Measurements from ENCODE around the gene ERBB4. TPM values are rescaled to one million over a fixed set of nuclear protein-coding genes. Genes with fewer than 3 reads are reported as not detected.

ERBB4 gene
- total RNA-seq, 1 donor from 2014 or later: 1.2 TPM

DNA sequence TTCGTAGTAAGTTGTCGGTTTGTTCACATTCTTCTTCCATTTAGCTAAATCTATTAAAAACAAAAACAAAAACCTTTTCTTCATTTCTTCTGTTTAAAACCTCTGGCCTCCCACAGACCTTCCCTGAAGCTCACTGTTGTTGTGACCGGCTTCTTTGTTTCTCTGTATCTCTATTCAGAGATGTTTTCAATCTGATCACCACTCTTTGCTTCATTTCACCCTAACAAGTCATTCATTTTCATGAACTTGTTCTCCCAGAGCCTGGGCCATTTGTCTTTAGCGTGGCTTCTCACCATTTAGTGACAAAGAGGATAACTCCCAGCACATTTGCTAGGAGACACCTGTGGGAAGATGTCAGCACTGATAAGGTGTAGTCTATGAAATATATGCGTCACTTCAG lies 794.2 kb downstream of the ERBB4 start:
- H3K4me2 ChIP-seq (ENCODE audit: low read length): no peak overlapping the region
- no peaks in the 10 kb centered on the region for H3K27me3 ChIP-seq (ENCODE audit: insufficient read depth, low read length)
- H3K9me3 Mint-ChIP-seq (ENCODE audit: unreplicated experiment): peaks cover 2% of the 10 kb centered on the region
- peaks cover 6% of the 10 kb centered on the region for H3K4me1 Mint-ChIP-seq (ENCODE audit: low read depth, unreplicated experiment)
- H2AFZ ChIP-seq (ENCODE audit: low read depth, low read length): no peak overlapping the region
- FAIRE-seq (no peak), DNase-seq (ENCODE audit: low read depth) (no peak)
- H3K79me2 ChIP-seq (ENCODE audit: insufficient read depth, low read length): no peaks in the 10 kb centered on the region
- no peaks in the 10 kb centered on the region for H3K36me3 ChIP-seq (ENCODE audit: insufficient read depth, low read length)
- no peak overlapping the region for H3K27ac Mint-ChIP-seq (ENCODE audit: unreplicated experiment)
- H3K9me3 ChIP-seq (ENCODE audit: insufficient read depth, low read depth, low read length): no peaks in the 10 kb centered on the region
- H3K4me3 Mint-ChIP-seq (ENCODE audit: unreplicated experiment): no peak overlapping the region
- no peaks in the 10 kb centered on the region for H3K36me3 Mint-ChIP-seq (ENCODE audit: low read depth, unreplicated experiment)
- no peak overlapping the region for H3K4me3 ChIP-seq (ENCODE audit: insufficient read depth, low read depth, low read length)
- TF ChIP-seq EZH2 (IDR thresholded peaks at IDR 0.05; ENCODE audit: insufficient read depth, low read length): no peak
- TF ChIP-seq, protein P1, sequence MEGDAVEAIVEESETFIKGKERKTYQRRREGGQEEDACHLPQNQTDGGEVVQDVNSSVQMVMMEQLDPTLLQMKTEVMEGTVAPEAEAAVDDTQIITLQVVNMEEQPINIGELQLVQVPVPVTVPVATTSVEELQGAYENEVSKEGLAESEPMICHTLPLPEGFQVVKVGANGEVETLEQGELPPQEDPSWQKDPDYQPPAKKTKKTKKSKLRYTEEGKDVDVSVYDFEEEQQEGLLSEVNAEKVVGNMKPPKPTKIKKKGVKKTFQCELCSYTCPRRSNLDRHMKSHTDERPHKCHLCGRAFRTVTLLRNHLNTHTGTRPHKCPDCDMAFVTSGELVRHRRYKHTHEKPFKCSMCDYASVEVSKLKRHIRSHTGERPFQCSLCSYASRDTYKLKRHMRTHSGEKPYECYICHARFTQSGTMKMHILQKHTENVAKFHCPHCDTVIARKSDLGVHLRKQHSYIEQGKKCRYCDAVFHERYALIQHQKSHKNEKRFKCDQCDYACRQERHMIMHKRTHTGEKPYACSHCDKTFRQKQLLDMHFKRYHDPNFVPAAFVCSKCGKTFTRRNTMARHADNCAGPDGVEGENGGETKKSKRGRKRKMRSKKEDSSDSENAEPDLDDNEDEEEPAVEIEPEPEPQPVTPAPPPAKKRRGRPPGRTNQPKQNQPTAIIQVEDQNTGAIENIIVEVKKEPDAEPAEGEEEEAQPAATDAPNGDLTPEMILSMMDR (IDR thresholded peaks at IDR 0.05; ENCODE audit: insufficient read depth, low read depth, low read length): no peak
- H3K27me3 Mint-ChIP-seq (ENCODE audit: low read depth, unreplicated experiment): no peaks in the 10 kb centered on the region
- no peaks in the 10 kb centered on the region for H4K20me1 ChIP-seq (ENCODE audit: insufficient read depth, low read length)
- no peak overlapping the region for H3K9ac ChIP-seq (ENCODE audit: low read length)
- H3K4me1 ChIP-seq (ENCODE audit: insufficient read depth, low read length): no peaks in the 10 kb centered on the region
- no peak overlapping the region for H3K27ac ChIP-seq (ENCODE audit: low read depth, low read length)

- Histone ChIP-seq H3K4me3 (ENCODE audit: insufficient read depth, low read depth, low read length) (no peak overlapping the region), H3K36me3 (ENCODE audit: insufficient read depth, low read length) (no peaks in the 10 kb centered on the region), H3K4me1 (ENCODE audit: insufficient read depth, low read length) (no peaks in the 10 kb centered on the region), H3K27me3 (ENCODE audit: insufficient read depth, low read length) (no peaks in the 10 kb centered on the region), H3K79me2 (ENCODE audit: insufficient read depth, low read length) (no peaks in the 10 kb centered on the region), H4K20me1 (ENCODE audit: insufficient read depth, low read length) (no peaks in the 10 kb centered on the region), H3K9ac (ENCODE audit: low read length) (no peak overlapping the region), H3K4me2 (ENCODE audit: low read length) (no peak overlapping the region), H3K27ac (ENCODE audit: low read depth, low read length) (no peak overlapping the region), H2AFZ (ENCODE audit: low read depth, low read length) (no peak overlapping the region), H3K9me3 (ENCODE audit: insufficient read depth, low read depth, low read length) (no peaks in the 10 kb centered on the region)
- H3K36me3 Mint-ChIP-seq (ENCODE audit: low read depth, unreplicated experiment): no peaks in the 10 kb centered on the region
- TF ChIP-seq EZH2 (IDR thresholded peaks at IDR 0.05; ENCODE audit: insufficient read depth, low read length): no peak
- TF ChIP-seq, protein P1 (IDR thresholded peaks at IDR 0.05; ENCODE audit: insufficient read depth, low read depth, low read length): no peak
- H3K27me3 Mint-ChIP-seq (ENCODE audit: low read depth, unreplicated experiment): no peaks in the 10 kb centered on the region
- FAIRE-seq: no peak
- peaks cover 8% of the 10 kb centered on the region for H3K4me1 Mint-ChIP-seq (ENCODE audit: low read depth, unreplicated experiment)
- peaks cover 2% of the 10 kb centered on the region for H3K9me3 Mint-ChIP-seq (ENCODE audit: unreplicated experiment)
- no peak overlapping the region for H3K27ac Mint-ChIP-seq (ENCODE audit: unreplicated experiment)
- H3K4me3 Mint-ChIP-seq (ENCODE audit: unreplicated experiment): no peak overlapping the region
- no peak for DNase-seq (ENCODE audit: low read depth)
Observed at GRCh38 chr2:211741966-211742365, 796.6 kb downstream of the ERBB4 start.

- Histone ChIP-seq H3K4me2 (ENCODE audit: low read length) (peak overlapping the region; percentile 16), H3K27me3 (ENCODE audit: insufficient read depth, low read length) (no peaks in the 10 kb centered on the region), H2AFZ (ENCODE audit: low read depth, low read length) (no peak overlapping the region), H3K9ac (ENCODE audit: low read length) (no peak overlapping the region), H3K9me3 (ENCODE audit: insufficient read depth, low read depth, low read length) (no peaks in the 10 kb centered on the region), H3K4me1 (ENCODE audit: insufficient read depth, low read length) (no peaks in the 10 kb centered on the region), H3K79me2 (ENCODE audit: insufficient read depth, low read length) (no peaks in the 10 kb centered on the region), H4K20me1 (ENCODE audit: insufficient read depth, low read length) (no peaks in the 10 kb centered on the region), H3K27ac (ENCODE audit: low read depth, low read length) (no peak overlapping the region), H3K36me3 (ENCODE audit: insufficient read depth, low read length) (no peaks in the 10 kb centered on the region), H3K4me3 (ENCODE audit: insufficient read depth, low read depth, low read length) (no peak overlapping the region)
- H3K27me3 Mint-ChIP-seq (ENCODE audit: low read depth, unreplicated experiment): no peaks in the 10 kb centered on the region
- DNase-seq (ENCODE audit: low read depth): peak; percentile 44
- no peak for TF ChIP-seq EZH2 (IDR thresholded peaks at IDR 0.05; ENCODE audit: insufficient read depth, low read length)
- TF ChIP-seq, protein P1 (IDR thresholded peaks at IDR 0.05; ENCODE audit: insufficient read depth, low read depth, low read length): no peak
- H3K4me3 Mint-ChIP-seq (ENCODE audit: unreplicated experiment): no peak overlapping the region
- no peak overlapping the region for H3K27ac Mint-ChIP-seq (ENCODE audit: unreplicated experiment)
- H3K4me1 Mint-ChIP-seq (ENCODE audit: low read depth, unreplicated experiment): peaks cover 3% of the 10 kb centered on the region
- H3K9me3 Mint-ChIP-seq (ENCODE audit: unreplicated experiment): no peaks in the 10 kb centered on the region
- H3K36me3 Mint-ChIP-seq (ENCODE audit: low read depth, unreplicated experiment): no peaks in the 10 kb centered on the region
- FAIRE-seq: no peak
Observed at GRCh38 chr2:211737282-211737681, 801.3 kb downstream of the ERBB4 start.

Measured in astrocyte (in vitro differentiated cells and primary cell).